HUDEP-2 (cell line): Measurements from ENCODE around the gene ABCB4.
A peak's percentile ranks its signal among the peaks of the same experiment; 100 is the strongest.

Experiments
- DNase-seq, 76 experiments: peaks; one replicate each; lab custom pipeline; 2025; ENCODE audit not compliant: unreplicated experiment in 76 of 76; lab: John Stamatoyannopoulos, UW

Gene ABCB4

GRCh38 chr7:87359366-87359765 lies 116.1 kb downstream of the ABCB4 start:
- DNase-seq, result no peak

- DNase-seq, result peak in 46 of 76 experiments; percentile 1 to 81 (median 28)
Measured at GRCh38 chr7:87356448-87356847, 119.0 kb downstream of the ABCB4 start.

GRCh38 chr7:87354749-87355148 lies 120.7 kb downstream of the ABCB4 start:
- DNase-seq, result peak in 5 of 76 experiments; percentile 2 to 18 (median 10)
